Stomach (tissue), 4 donors: ENCODE results near the gene IL17REL.

Source experiments
- CTCF ChIP-seq, 7 experiments: fragments of 450-650 bp in 4 of 7; fragments of 200-600 bp in 3 of 7; sonication (generic) in 3 of 7; IDR thresholded peaks; one replicate each; pipeline ENCODE4 v1.5.1; 2016 to 2019; ENCODE audit warnings: antibody characterized with exemption in 7 of 7, control low read depth in 2 of 7, mild to moderate bottlenecking in 1 of 7
- POLR2A ChIP-seq, 4 donors: fragments of 450-650 bp; IDR thresholded peaks; one replicate each; pipeline ENCODE4 v1.6.1; 2016; ENCODE audit warnings: antibody characterized with exemption in 4 of 4, control low read depth in 2 of 4, mild to moderate bottlenecking in 1 of 4, moderate library complexity in 1 of 4

GRCh38 chr22:49953027-49953679 lies 59.4 kb downstream of the IL17REL start:
- peak in 2 of 7 experiments; percentile 13 to 38 for TF ChIP-seq CTCF (IDR thresholded peaks at IDR 0.05)
- no peak for TF ChIP-seq POLR2A (IDR thresholded peaks at IDR 0.05)
